ENCODE data around the gene ZNF579.

The ZNF579 gene

DNA sequence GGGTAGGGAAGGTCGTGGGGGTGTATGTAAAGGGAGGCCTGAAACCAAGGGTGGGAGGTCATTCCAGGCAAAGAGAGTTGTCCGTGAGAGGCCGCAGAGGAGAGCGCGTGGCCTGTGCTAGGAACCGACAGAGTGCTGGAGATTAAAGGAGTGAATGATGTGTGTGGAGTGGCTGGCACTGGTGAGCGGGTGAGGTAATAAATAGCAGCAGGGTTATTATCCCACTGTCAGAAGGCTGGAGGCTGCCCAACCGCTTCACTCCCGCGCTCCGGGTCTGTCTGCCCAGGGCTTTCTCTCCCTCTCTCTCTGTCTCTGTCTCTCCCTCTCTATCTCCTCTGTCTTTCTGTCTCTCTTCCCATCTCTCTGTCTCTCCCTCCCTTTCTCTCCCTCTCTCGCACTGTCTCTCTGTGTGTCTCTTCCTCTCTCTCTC is 17.4 kb downstream of the ZNF579 start:
- DNase-seq = no peak

DNA sequence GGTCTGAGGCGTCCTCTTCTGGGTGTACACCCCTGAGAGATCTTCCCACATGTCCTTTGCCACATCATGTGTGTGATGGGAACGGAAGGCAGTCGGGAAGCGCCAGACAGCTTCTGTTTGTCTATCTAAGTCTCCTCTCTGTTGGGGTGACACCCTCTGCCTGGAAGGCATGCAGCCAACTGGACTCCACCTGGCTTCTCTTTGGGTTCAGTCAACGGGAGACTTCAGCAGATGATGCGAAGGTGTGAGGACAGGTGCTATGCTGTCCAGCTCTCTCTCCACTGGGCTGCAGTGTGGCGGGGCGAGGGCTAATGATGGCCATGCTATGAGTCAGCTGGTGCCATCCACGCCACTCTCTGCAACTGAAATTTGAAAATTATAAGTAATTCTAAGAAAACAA is 21.0 kb downstream of the ZNF579 start:
- DNase-seq = no peak

GRCh38 chr19:55554741-55555152 is 25.9 kb downstream of the ZNF579 start:
- DNase-seq = no peak

DNA sequence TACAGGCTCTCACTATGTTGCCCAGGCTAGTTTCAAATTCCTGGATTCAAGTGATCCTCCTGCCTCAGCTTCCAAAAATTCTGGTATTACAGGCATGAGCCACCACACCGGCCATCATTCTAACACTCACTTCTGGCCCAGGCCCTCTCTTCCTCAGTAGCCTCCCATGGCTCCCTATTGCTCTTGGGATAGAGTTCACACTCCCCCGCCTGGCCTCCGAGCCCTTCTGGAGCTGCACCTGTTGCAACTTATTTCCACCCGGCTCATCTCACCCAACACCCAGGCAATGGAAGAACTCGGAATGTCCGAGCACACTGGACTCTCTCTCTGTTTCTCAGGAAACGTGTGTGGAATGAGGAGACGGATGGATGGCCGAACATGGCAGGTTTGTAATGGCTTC is 26.3 kb downstream of the ZNF579 start:
- no peak for DNase-seq

GRCh38 chr19:55553217-55554182 is 27.1 kb downstream of the ZNF579 start:
- no peak for DNase-seq

- no peak for DNase-seq
Measured at GRCh38 chr19:55552620-55553019, 28.0 kb downstream of the ZNF579 start.

- no peak for DNase-seq
Measured at GRCh38 chr19:55552206-55552605, 28.4 kb downstream of the ZNF579 start.

DNA sequence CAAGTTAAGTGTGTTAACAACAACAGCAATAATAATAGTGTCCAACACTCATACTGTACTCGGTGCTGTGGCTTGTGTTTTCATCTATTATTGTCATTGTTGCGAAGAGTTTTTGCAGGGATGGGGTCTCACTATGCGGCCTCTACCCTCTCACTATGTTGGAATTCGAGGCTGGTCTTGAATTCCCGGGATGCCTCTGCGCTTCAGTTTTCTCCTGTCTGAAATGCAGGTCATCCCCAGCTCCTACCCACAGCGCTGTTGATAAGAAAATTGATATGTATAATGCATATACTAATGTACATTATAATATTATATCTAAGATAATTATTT is 30.4 kb downstream of the ZNF579 start:
- no peak for DNase-seq

GRCh38 chr19:55549500-55550320 is 30.9 kb downstream of the ZNF579 start:
- no peak for DNase-seq

GRCh38 chr19:55546822-55547614 is 33.6 kb downstream of the ZNF579 start:
- no peak for DNase-seq

DNA sequence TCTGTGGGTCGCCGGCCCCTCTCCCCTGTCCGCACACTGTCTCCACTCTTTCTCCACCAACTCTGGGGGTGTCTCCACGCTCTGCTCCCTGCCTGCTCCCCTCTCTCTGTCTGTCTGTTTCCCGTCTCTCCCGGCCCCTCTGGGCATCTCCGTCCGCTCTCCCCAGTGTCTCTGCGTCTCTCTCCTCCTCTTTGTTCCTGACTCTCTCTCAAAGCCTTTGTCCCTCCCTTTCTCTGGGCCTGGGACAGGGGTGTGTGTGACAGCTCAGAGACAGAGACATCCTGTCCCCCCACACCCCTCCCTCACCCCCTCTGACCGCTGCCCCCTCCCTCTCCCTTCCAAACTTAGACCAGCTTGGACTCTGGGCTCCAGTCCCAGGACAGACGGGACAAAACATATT is 34.6 kb downstream of the ZNF579 start:
- DNase-seq = no peak

GRCh38 chr19:55545443-55545842 is 35.2 kb downstream of the ZNF579 start, which contains the start of gene SBK3:
SBK3 (minus strand) TSS chr19:55545543; CDS start chr19:55545543, 0 bp downstream.
- no peak for DNase-seq

DNA sequence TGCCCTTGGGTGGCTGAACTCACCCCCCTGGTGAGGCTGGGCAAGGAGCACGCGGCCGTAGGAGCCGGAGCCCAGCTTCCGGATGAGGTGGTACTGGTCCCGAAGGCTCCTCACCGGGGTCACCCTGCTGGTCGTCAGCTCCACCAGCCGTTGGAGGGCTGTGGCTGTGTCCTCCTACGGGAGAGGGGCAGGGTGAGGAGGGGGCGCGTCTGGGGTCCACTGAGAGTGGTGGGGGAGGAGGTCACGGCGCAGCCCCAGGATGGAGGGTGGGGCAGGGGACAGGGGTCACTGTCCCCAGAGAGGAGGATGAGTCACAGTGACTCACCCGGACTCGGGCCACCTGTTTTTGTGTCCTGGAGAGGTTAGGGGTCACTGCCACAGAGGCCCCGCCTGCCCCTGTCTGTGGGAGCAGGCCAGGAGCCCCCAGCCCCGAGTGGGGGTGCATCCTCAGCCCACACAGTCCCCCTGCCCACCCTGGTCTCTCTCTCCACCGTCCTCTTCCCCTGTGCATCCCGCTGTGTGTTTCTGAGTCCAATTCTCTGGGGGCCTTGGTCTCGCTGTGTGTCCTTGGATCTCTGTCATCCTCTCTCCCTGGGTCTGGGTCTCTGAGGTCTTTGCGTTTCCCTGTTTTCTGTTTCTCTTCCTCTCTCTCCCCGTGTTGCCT is 35.7 kb downstream of the ZNF579 start:
- DNase-seq = no peak

- no peak for DNase-seq
Measured at GRCh38 chr19:55544014-55544413, 36.6 kb downstream of the ZNF579 start.

DNA sequence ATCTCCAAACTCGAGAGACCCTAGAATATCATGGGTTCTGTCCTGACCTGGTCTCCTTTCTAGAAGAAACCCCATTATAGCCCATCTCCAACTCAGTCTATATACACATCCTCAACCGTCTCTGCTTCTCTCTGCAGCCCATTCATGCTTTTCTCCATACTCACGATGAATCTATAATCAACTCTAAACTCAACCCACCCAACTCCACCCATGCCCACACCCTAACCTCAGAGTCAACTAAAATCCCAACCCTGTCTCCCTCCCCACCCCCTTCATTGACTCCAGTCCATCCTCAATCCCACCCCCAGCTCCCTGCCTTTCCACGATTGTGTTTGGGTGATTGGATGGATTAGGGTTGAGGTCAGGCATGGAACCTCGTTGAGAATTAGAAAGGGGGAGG is 37.1 kb downstream of the ZNF579 start:
- DNase-seq = no peak

- DNase-seq = no peak
Measured at GRCh38 chr19:55542292-55542855, 38.3 kb downstream of the ZNF579 start.

DNA sequence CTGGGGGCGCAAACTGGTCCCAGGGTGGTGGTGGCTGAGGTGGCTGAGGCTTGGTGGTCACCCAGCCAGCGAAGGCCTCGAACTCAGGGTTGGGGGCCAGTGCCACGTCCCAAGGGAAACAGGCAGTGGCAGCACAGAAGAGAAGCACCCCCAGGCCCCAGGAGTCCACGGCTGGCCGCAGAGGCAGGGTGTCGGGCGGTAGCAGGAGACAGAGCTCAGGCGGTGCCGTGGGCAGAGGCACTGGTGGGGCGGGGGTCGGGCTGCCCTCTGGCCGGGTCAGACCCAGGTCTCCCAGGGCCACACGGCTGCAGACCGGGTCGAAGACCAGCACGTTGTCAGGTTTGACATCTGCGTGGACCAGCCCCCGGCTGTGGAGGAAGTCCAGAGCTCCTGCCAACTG is 39.6 kb downstream of the ZNF579 start:
- DNase-seq = no peak

DNA sequence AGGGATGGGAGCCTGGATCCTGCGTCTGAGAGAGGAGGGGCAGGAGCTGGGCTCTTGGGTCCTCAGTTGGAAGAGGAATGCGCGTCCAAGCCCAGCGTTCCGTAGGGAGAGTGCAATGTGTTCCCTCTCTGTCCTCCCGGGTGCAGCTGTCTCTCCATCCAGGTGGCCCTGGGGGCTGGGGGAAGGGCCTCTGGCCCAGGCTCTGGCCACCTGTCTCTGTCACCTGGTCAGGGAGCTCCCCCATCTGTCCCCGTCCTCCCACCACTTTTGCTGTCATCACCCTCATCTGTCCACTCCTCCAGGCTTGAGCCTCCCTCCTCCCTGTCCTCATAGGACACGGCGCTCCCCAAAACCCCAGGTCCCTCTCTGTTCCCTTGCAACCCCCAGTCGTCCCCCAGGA is 40.0 kb downstream of the ZNF579 start:
- DNase-seq = no peak

DNA sequence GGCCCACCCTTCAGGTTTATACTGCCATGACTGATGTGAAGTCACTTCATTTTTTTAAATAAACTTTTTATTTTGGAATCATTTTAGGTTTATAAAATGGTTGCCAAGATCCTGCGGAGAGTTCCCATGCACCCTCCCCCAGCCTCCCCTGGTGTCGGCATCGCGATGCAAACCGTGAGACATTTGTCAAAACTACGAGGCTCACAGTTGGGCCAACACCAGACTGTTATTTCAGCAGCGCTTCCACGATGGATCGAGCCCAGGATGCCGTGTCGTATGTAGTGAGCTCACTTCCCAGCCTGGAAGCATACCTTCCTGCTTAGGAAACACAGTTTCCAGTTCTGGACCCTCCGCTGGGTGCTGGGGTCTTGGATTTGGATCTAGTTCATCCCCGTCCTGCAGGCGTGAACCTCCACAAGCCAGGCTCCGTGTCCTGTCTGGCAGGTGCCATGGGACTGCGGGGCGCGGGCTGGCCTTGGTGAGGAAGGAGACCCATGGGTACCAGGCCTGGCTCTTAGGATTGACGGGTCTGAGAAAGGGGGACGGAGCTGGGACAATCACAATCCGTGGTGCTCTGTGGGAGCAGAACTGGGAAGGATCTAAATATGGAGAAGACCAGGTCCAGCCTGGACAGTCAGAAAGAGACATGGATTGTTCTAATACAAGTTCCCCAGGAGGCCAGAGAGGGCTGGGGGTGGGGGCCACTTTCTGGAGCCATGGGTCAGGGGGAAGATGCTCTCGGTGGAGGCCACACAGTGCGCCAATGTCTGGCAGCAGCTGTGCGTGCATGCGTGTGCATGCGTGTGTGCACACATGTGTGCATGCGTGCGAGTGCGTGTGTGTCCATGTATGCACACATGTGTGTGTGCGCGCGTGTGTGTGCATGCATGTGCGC is 41.3 kb downstream of the ZNF579 start:
- no peak for DNase-seq

DNA sequence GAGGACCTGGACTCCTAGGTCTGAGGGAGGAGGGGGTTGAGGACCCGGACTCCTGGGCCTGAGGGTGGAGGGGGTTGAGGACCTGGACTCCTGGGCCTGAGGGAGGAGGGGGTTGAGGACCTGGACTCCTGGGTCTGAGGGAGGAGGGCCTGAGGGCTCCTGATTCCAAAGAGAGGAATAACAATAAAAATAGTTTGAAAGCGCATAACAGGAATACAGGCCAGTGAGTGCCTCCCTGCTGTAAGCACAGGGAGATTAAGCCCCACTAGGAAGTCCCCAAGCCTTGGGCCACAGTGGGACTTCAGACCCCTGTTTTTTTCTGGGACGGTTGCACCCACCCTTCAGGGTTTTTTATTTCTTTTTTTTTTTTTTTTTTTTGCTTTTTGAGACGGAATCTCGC is 42.5 kb downstream of the ZNF579 start:
- DNase-seq = no peak

DNA sequence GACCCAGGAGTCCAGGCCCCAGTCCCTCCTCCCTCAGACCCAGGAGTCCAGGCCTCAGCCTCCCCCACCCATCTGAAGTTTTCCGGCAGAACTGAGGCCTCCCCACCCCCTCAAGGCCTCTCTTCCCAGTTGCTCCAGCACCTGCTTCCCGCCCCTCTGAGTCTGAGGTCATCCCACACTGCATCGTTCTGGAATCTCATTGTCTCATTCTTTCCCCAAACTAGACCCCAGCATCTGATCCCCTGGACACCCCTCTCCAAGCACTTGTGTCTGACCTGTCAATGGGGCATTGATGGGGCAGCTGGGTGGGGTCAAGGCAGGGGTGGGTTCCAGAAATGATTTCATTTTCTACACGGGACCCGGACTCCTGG is 42.9 kb downstream of the ZNF579 start:
- DNase-seq = no peak
